ENCODE measurements around the gene MYH7.

GRCh38 chr14:23375527-23376251 is 59.8 kb downstream of the MYH7 start:
- TF ChIP-seq POLR2AphosphoS5 (IDR thresholded peaks at IDR 0.05; ENCODE audit: low read depth, low read length) (no peak), TAF1 (IDR thresholded peaks at IDR 0.05; ENCODE audit: borderline replicate concordance, low read depth, low read length) (no peak), POLR2A (IDR thresholded peaks at IDR 0.05; ENCODE audit: low read depth, low read length) (no peak)
